GM20000 (cell line): ENCODE data around the gene LRRC26.

ENCODE experiments used
- DNase-seq: peaks from one replicate; pipeline ENCODE4 v3.0.0; 2012; ENCODE audit warnings: low spot score
- CTCF ChIP-seq: IDR thresholded peaks from 2 replicates; pipeline ENCODE4 v1.5.1; 2012; ENCODE audit warnings: mild to moderate bottlenecking, control low read depth; ENCODE audit errors: extremely low read depth, missing control alignments

LRRC26 gene

GRCh38 chr9:137187386-137187785 is 17.5 kb upstream of the LRRC26 start:
- DNase-seq = no peak
- TF ChIP-seq CTCF = no peak

GRCh38 chr9:137186385-137186784 is 16.5 kb upstream of the LRRC26 start:
- no peak for DNase-seq
- no peak for TF ChIP-seq CTCF

- DNase-seq = no peak
- TF ChIP-seq CTCF = no peak
Measured at GRCh38 chr9:137185921-137186320, 16.1 kb upstream of the LRRC26 start.

- no peak for DNase-seq
- no peak for TF ChIP-seq CTCF
Measured at GRCh38 chr9:137184881-137185660, 15.2 kb upstream of the LRRC26 start.

- DNase-seq = no peak
Measured at GRCh38 chr9:137183980-137184595, 14.2 kb upstream of the LRRC26 start.

GRCh38 chr9:137182836-137183235 is 13.0 kb upstream of the LRRC26 start:
- no peak for DNase-seq
- TF ChIP-seq CTCF = no peak

More at GRCh38 chr9:137183980-137184595, 14.2 kb upstream of the LRRC26 start:
- TF ChIP-seq CTCF = no peak

- no peak for DNase-seq
- no peak for TF ChIP-seq CTCF
Measured at GRCh38 chr9:137181680-137182079, 11.8 kb upstream of the LRRC26 start.
